ENCODE data around the gene MACF1.

DNA sequence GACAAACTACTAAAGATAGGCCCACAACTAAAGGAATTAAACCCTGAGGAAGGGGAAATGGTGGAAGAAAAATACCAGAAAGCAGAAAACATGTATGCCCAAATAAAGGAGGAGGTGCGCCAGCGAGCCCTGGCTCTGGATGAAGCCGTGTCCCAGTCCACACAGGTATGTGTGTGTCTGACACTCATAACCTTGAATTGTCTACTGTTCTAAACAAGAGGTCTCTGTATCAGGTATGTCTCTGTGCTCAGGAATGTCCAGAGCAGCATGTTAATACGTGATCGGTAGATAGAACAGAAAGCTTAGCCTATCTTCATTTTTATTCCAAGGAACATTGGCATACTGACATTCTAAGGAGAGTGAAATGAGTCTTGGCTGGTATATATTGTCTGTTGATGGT is 231.1 kb downstream of the MACF1 start:
- TF ChIP-seq, protein P1, sequence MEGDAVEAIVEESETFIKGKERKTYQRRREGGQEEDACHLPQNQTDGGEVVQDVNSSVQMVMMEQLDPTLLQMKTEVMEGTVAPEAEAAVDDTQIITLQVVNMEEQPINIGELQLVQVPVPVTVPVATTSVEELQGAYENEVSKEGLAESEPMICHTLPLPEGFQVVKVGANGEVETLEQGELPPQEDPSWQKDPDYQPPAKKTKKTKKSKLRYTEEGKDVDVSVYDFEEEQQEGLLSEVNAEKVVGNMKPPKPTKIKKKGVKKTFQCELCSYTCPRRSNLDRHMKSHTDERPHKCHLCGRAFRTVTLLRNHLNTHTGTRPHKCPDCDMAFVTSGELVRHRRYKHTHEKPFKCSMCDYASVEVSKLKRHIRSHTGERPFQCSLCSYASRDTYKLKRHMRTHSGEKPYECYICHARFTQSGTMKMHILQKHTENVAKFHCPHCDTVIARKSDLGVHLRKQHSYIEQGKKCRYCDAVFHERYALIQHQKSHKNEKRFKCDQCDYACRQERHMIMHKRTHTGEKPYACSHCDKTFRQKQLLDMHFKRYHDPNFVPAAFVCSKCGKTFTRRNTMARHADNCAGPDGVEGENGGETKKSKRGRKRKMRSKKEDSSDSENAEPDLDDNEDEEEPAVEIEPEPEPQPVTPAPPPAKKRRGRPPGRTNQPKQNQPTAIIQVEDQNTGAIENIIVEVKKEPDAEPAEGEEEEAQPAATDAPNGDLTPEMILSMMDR (IDR thresholded peaks at IDR 0.05), result no peak
- TF ChIP-seq EZH2 (IDR thresholded peaks at IDR 0.05; ENCODE audit: borderline replicate concordance, insufficient read depth, low read depth, low read length, poor library complexity, severe bottlenecking), result no peak
